ENCODE results near the gene RAI1. TPM values are rescaled to one million over a fixed set of nuclear protein-coding genes. Genes with fewer than 3 reads are reported as not detected.

Gene RAI1
- total RNA-seq, 1 donor from 2014 or later: 29.2 TPM

DNA sequence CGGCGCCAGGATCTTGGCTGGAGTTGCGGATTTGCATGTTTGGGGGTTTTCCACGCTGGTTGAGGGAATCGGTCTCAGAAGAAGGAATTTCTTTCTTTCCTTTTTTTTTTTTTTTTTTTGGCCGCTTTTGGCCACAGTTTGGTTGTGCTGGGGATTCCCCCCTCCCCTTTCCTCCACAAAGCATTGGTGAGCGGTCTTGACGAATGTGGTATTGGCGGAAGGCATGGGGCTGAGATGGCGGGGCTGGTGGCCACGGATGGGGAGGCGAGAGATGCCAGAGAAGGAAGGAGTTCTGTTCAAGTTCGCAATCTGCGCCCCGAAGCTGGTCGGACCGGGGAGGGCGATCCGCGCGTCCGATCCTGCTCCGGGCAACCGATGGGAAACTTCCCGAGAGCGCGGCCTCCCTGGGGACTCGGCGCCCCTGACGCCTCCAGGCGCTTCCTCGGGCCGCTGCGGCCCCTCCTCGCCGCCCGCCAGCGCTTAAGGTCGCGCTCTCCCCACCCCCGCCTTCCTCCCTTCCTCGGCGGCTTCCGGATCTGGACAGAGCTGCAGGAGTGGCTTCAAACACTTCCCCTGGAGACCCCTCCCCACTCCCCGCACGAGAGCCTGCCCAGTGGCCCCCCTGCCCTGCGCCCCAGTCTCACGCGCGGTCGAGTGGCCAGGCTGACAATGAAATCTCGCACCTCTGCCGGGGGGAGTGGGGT lies 43.2 kb downstream of the RAI1 start:
- H3K36me3 ChIP-seq: no peaks in the 10 kb centered on the region
- H3K4me1 ChIP-seq: peaks cover 68% of the 10 kb centered on the region
- no peak for DNase-seq (ENCODE audit: extremely low spot score in 2 of 2)
- intact Hi-C loops (cut with DNase I): no loop called here
- peak overlapping the region; percentile 69 for H3K27ac ChIP-seq
- no peaks in the 10 kb centered on the region for H3K27me3 ChIP-seq
- H3K9me3 ChIP-seq: no peaks in the 10 kb centered on the region
- TF ChIP-seq POLR2A (IDR thresholded peaks at IDR 0.05): no peak
- peak in 1 of 2 donors; percentile 18 for TF ChIP-seq POLR2AphosphoS5 (IDR thresholded peaks at IDR 0.05; ENCODE audit: insufficient read depth in 1 of 2, low read depth in 1 of 2)
- TF ChIP-seq, protein P1, sequence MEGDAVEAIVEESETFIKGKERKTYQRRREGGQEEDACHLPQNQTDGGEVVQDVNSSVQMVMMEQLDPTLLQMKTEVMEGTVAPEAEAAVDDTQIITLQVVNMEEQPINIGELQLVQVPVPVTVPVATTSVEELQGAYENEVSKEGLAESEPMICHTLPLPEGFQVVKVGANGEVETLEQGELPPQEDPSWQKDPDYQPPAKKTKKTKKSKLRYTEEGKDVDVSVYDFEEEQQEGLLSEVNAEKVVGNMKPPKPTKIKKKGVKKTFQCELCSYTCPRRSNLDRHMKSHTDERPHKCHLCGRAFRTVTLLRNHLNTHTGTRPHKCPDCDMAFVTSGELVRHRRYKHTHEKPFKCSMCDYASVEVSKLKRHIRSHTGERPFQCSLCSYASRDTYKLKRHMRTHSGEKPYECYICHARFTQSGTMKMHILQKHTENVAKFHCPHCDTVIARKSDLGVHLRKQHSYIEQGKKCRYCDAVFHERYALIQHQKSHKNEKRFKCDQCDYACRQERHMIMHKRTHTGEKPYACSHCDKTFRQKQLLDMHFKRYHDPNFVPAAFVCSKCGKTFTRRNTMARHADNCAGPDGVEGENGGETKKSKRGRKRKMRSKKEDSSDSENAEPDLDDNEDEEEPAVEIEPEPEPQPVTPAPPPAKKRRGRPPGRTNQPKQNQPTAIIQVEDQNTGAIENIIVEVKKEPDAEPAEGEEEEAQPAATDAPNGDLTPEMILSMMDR (IDR thresholded peaks at IDR 0.05): no peak
- H3K4me3 ChIP-seq: peak overlapping the region; percentile 56 to 60

DNA sequence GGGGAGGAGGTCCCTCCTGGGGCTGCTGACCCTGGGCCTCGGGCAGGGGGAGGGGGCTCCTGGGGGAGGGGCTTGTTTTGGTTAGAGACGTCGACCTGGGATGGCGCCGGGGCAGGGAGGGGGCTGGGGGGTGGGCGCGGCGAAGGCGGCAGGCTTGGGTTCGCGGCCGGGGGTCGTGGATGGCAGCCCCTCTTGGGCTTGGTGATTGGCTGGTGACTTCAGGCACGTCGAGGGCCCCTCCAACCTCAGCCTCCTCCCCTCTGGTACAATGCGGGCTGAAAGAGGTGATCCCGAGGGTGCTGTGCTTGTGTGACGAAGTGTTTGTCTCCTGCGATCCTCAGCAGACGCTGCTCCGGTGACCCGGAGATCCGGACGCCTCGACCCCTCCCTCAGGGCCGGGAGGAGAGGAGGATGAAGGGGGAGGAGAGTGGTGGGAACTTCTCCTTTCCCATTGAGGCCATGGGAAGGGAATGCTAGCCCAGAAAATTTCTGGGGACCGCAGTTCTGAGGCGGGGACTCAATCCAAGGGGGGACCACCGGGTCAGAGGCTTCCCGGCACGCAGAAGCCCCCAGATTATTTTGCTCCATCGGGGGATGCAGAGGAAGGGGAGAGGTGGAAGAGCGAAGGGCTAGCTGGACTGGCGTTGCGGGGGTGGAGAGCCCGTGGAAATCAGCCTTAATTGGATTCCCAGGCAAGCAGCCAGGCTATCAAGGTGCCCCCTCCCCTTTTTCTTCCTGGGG lies 43.9 kb downstream of the RAI1 start:
- Histone ChIP-seq H3K4me1 (peaks cover 69% of the 10 kb centered on the region), H3K27me3 (no peaks in the 10 kb centered on the region), H3K9me3 (no peaks in the 10 kb centered on the region), H3K4me3 (peak overlapping the region; percentile 56 to 60), H3K27ac (peak overlapping the region; percentile 69), H3K36me3 (no peaks in the 10 kb centered on the region)
- no peak for TF ChIP-seq POLR2AphosphoS5 (IDR thresholded peaks at IDR 0.05; ENCODE audit: insufficient read depth in 1 of 2, low read depth in 1 of 2)
- no peak for TF ChIP-seq POLR2A (IDR thresholded peaks at IDR 0.05)
- TF ChIP-seq, protein P1 (IDR thresholded peaks at IDR 0.05): no peak
- no peak for DNase-seq (ENCODE audit: extremely low spot score in 2 of 2)
- intact Hi-C loops (cut with DNase I): no loop called here

DNA sequence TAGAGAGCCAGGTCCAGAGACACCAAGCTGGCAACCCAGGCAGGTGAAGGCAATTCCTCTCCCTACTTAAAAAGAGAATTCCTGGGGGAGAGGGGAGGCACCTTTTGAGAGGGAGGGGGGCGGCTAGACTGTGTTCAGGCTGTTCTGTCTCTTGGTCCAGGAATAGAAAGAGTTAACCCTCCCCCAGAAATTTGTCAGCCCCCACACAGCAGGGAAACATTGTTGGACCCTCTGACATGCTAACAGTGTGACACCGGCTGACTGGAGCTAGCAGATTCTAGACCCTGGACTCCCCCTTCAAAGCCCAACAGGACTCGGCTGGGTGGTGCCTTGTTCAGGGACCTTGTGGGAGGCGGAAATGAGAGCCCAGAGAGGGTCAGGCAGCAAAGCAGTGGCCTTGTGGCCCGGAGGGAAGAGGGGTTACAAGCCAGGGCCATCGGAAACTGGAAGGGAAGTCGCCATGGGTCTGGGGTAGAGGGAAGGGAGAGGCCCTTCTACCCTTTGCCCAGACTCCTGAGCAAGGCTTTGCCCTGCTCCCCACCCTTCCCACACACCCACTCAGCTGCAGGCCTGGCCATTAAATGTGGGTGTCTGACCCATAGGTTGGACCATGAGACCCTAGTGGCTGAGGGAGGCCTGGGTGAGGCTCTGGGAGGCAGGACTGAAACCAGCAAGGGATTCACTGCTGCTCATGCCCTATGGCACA lies 44.6 kb downstream of the RAI1 start:
- intact Hi-C loops (cut with DNase I): no loop called here
- Histone ChIP-seq H3K4me1 (peaks cover 69% of the 10 kb centered on the region), H3K36me3 (no peaks in the 10 kb centered on the region), H3K27me3 (no peaks in the 10 kb centered on the region), H3K27ac (peak overlapping the region; percentile 69), H3K9me3 (no peaks in the 10 kb centered on the region), H3K4me3 (no peak overlapping the region)
- no peak for TF ChIP-seq POLR2A (IDR thresholded peaks at IDR 0.05)
- no peak for TF ChIP-seq POLR2AphosphoS5 (IDR thresholded peaks at IDR 0.05; ENCODE audit: insufficient read depth in 1 of 2, low read depth in 1 of 2)
- TF ChIP-seq, protein P1 (IDR thresholded peaks at IDR 0.05): no peak
- no peak for DNase-seq (ENCODE audit: extremely low spot score in 2 of 2)

DNA sequence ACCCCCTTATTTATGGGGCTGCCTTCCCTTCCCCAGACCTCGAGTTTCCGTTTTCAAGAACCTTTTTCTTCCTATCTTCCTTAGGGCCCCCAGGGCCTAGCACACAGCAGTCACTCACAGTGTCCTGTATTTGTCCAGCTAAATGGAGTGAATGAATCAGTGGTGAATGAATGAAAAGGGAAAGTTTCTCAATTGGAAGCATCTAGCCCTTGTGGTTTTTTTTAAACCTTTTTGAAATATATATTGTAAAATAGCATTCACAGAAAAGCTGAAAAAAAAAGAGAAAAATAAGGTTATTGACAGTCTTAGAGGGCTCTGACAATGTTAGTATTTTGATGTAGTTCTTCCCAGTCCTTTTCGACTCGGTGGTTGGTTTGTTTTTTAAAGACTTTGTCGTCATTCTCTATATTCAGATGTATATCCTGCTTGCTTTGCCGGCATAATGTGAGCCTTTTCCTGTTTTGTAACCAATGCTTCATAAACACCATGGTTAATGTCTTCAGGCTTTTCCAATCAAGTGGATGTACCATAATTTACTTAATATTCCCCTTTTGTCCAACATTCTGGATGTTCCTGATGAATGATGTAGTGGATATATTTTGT lies 45.3 kb downstream of the RAI1 start:
- no peak overlapping the region for H3K4me3 ChIP-seq
- H3K27me3 ChIP-seq: no peaks in the 10 kb centered on the region
- H3K4me1 ChIP-seq: peaks cover 69% of the 10 kb centered on the region
- H3K36me3 ChIP-seq: no peaks in the 10 kb centered on the region
- intact Hi-C loops (cut with DNase I): no loop called here
- DNase-seq (ENCODE audit: extremely low spot score in 2 of 2): no peak
- TF ChIP-seq, protein P1 (IDR thresholded peaks at IDR 0.05): no peak
- no peak for TF ChIP-seq POLR2A (IDR thresholded peaks at IDR 0.05)
- no peak for TF ChIP-seq POLR2AphosphoS5 (IDR thresholded peaks at IDR 0.05; ENCODE audit: insufficient read depth in 1 of 2, low read depth in 1 of 2)
- H3K27ac ChIP-seq: no peak overlapping the region
- no peaks in the 10 kb centered on the region for H3K9me3 ChIP-seq
